ENCODE data around the gene MOGAT1.
"Not testable (repeated sequence)": the region's sequence is repeated elsewhere in the genome, so short reads cannot be mapped to it uniquely, and the experiment has no call there.

The MOGAT1 gene

GRCh38 chr2:222670191-222671038 is 1.0 kb upstream of the MOGAT1 start:
- no peak for DNase-seq (ENCODE audit: low read depth in 2 of 2)

GRCh38 chr2:222672068-222672401 is 577 bp downstream of the MOGAT1 start:
- no peak for DNase-seq (ENCODE audit: low read depth in 2 of 2)

GRCh38 chr2:222673273-222673672 is 1.8 kb downstream of the MOGAT1 start:
- no peak for DNase-seq (ENCODE audit: low read depth in 2 of 2)

GRCh38 chr2:222673883-222674282 is 2.4 kb downstream of the MOGAT1 start:
- DNase-seq (ENCODE audit: low read depth in 2 of 2) = no peak

- DNase-seq (ENCODE audit: low read depth in 2 of 2) = no peak
Measured at GRCh38 chr2:222677981-222678380, 6.5 kb downstream of the MOGAT1 start.

- no peak for DNase-seq (ENCODE audit: low read depth in 2 of 2)
Measured at GRCh38 chr2:222683805-222684204, 12.3 kb downstream of the MOGAT1 start.

GRCh38 chr2:222686086-222686750 is 14.8 kb downstream of the MOGAT1 start:
- no peak for DNase-seq (ENCODE audit: low read depth in 2 of 2)

- no peak for DNase-seq (ENCODE audit: low read depth in 2 of 2)
Measured at GRCh38 chr2:222688917-222689316, 17.5 kb downstream of the MOGAT1 start.

GRCh38 chr2:222689322-222689721 is 17.9 kb downstream of the MOGAT1 start:
- no peak for DNase-seq (ENCODE audit: low read depth in 2 of 2)

- peak; percentile 54 to 71 for DNase-seq (ENCODE audit: low read depth in 2 of 2)
Measured at GRCh38 chr2:222690564-222691200, 19.2 kb downstream of the MOGAT1 start.

- DNase-seq (ENCODE audit: low read depth in 2 of 2) = not testable (repeated sequence)
Measured at GRCh38 chr2:222693413-222693812, 22.0 kb downstream of the MOGAT1 start.

GRCh38 chr2:222693837-222694236 is 22.4 kb downstream of the MOGAT1 start:
- DNase-seq (ENCODE audit: low read depth in 2 of 2) = no peak

- DNase-seq (ENCODE audit: low read depth in 2 of 2) = no peak
Measured at GRCh38 chr2:222698276-222698675, 26.8 kb downstream of the MOGAT1 start.

GRCh38 chr2:222701233-222701632 is 29.8 kb downstream of the MOGAT1 start:
- DNase-seq (ENCODE audit: low read depth in 2 of 2) = no peak

GRCh38 chr2:222701721-222702131 is 30.3 kb downstream of the MOGAT1 start:
- no peak for DNase-seq (ENCODE audit: low read depth in 2 of 2)

- DNase-seq (ENCODE audit: low read depth in 2 of 2) = no peak
Measured at GRCh38 chr2:222703091-222703490, 31.6 kb downstream of the MOGAT1 start.

GRCh38 chr2:222703886-222704285 is 32.4 kb downstream of the MOGAT1 start:
- no peak for DNase-seq (ENCODE audit: low read depth in 2 of 2)

GRCh38 chr2:222706616-222707015 is 35.2 kb downstream of the MOGAT1 start:
- DNase-seq (ENCODE audit: low read depth in 2 of 2) = no peak

- no peak for DNase-seq (ENCODE audit: low read depth in 2 of 2)
Measured at GRCh38 chr2:222707102-222707688, 35.7 kb downstream of the MOGAT1 start.

GRCh38 chr2:222707689-222708273 is 36.3 kb downstream of the MOGAT1 start:
- DNase-seq (ENCODE audit: low read depth in 2 of 2) = no peak

- peak; percentile 59 to 68 for DNase-seq (ENCODE audit: low read depth in 2 of 2)
Measured at GRCh38 chr2:222708274-222708710, 36.8 kb downstream of the MOGAT1 start.
